Body of pancreas (tissue), 4 donors: ENCODE data around the gene RAPGEF4. TPM values are rescaled to one million over a fixed set of nuclear protein-coding genes. Genes with fewer than 3 reads are reported as not detected.

Source experiments
- ATAC-seq: fragments of 150-250 bp; one replicate; pipeline ENCODE4 v1.9.1; 2016
- DNase-seq, 4 donors: peaks; one replicate each; pipeline ENCODE4 v3.0.0-alpha.2; 2019
- H3K27ac ChIP-seq, 4 donors: fragments of 200-600 bp; sonication (generic); 1 replicate in 3 of 4; 2 replicates in 1 of 4; pipeline versions ENCODE4 v1.5.1 to v1.6.1; 2016 to 2019; ENCODE audit warnings: mild to moderate bottlenecking in 1 of 4, mixed read lengths in 1 of 4, moderate library complexity in 1 of 4
- H3K27me3 ChIP-seq, 2 donors: fragments of 200-600 bp; sonication (generic); one replicate each; pipeline ENCODE4 v1.6.0; 2016; ENCODE audit warnings: mild to moderate bottlenecking in 1 of 2
- H3K36me3 ChIP-seq, 2 donors: fragments of 200-600 bp; sonication (generic); replicated peaks in 1 of 2; 2 replicates each; pipeline ENCODE4 v1.5.1; 2016; ENCODE audit warnings: low read depth in 2 of 2; ENCODE audit not compliant: insufficient read depth in 1 of 2
- H3K4me1 ChIP-seq: fragments of 200-600 bp; sonication (generic); one replicate; pipeline ENCODE4 v1.6.0; 2016
- H3K4me3 ChIP-seq, 2 donors: fragments of 200-600 bp; sonication (generic); 1 replicate in 1 of 2; 2 replicates in 1 of 2; pipeline ENCODE4 v1.5.1; 2016 to 2019
- H3K9me3 ChIP-seq, 3 donors: fragments of 200-600 bp; sonication (generic); 1 replicate in 2 of 3; 2 replicates in 1 of 3; pipeline ENCODE4 v1.5.1; 2016
- POLR2A ChIP-seq, 3 donors: fragments of 450-650 bp; IDR thresholded peaks; one replicate each; pipeline ENCODE4 v1.6.1; 2016; ENCODE audit warnings: antibody characterized with exemption in 3 of 3, mild to moderate bottlenecking in 2 of 3
- WGBS, 2 donors: methylation state at CpG; one replicate each; pipeline ENCODE4 v1.1.5; 2017; 5-methylcytosine and 5-hydroxymethylcytosine counted together
- intact Hi-C: fragments of 100-400 bp; cut with DNase I; formaldehyde crosslinking; loops from one replicate; pipeline ENCODE4 v1.15.1; 2023
- total RNA-seq, 2 donors: library from RNA; depleted of rRNA; stranded (reverse); fragments of >200 nt; gene quantifications; one replicate each; pipeline ENCODE4 v1.1.0, GENCODE V29; 2016
- TF ChIP-seq, protein P1 (sequence below), 7 experiments: fragments of 450-650 bp in 4 of 7; fragments of 200-600 bp in 3 of 7; sonication (generic) in 3 of 7; IDR thresholded peaks; one replicate each; pipeline ENCODE4 v1.5.1; 2016 to 2019; ENCODE audit warnings: antibody characterized with exemption in 7 of 7

RAPGEF4 gene
- total RNA-seq, 2 donors from 2014 or later, result 4.7 to 22.4 TPM

DNA sequence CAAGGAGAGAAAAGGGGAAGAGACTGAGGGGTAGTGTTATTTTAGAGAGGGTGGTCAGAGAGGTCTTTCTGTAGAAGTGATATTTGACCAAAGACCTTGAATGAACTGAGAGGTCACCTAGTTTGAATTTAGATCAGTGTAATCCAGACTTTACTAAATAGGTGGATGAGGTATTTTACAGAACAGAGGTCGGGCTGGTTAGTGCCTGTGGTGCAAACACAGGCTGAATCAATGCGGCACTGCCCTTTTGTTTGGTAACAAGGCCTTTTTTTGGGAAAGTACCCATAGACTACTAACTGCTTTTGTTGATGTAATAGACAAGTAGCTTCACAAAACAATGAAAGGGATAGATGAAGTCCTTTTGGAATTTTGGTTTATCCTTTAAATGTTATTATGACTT lies 15.9 kb downstream of the RAPGEF4 start:
- no peaks in the 10 kb centered on the region for H3K4me1 ChIP-seq
- H3K36me3 ChIP-seq, result no peaks in the 10 kb centered on the region
- no peak overlapping the region for H3K4me3 ChIP-seq
- no peak for DNase-seq
- H3K9me3 ChIP-seq, result no peaks in the 10 kb centered on the region
- H3K27me3 ChIP-seq, result no peaks in the 10 kb centered on the region
- H3K27ac ChIP-seq, result no peak overlapping the region
- TF ChIP-seq POLR2A (IDR thresholded peaks at IDR 0.05), result no peak
- TF ChIP-seq, protein P1, sequence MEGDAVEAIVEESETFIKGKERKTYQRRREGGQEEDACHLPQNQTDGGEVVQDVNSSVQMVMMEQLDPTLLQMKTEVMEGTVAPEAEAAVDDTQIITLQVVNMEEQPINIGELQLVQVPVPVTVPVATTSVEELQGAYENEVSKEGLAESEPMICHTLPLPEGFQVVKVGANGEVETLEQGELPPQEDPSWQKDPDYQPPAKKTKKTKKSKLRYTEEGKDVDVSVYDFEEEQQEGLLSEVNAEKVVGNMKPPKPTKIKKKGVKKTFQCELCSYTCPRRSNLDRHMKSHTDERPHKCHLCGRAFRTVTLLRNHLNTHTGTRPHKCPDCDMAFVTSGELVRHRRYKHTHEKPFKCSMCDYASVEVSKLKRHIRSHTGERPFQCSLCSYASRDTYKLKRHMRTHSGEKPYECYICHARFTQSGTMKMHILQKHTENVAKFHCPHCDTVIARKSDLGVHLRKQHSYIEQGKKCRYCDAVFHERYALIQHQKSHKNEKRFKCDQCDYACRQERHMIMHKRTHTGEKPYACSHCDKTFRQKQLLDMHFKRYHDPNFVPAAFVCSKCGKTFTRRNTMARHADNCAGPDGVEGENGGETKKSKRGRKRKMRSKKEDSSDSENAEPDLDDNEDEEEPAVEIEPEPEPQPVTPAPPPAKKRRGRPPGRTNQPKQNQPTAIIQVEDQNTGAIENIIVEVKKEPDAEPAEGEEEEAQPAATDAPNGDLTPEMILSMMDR (IDR thresholded peaks at IDR 0.05), result no peak
- intact Hi-C loops, result no loop called here
- no peak for ATAC-seq
- 35 to 48% methylated on average over 2 of the region's 2 CpGs for WGBS, 2 donors

- H3K27ac ChIP-seq, result no peak overlapping the region
- H3K4me1 ChIP-seq, result no peaks in the 10 kb centered on the region
- no peaks in the 10 kb centered on the region for H3K36me3 ChIP-seq
- H3K27me3 ChIP-seq, result no peaks in the 10 kb centered on the region
- intact Hi-C loops, result no loop called here
- no peak overlapping the region for H3K4me3 ChIP-seq
- DNase-seq (no peak), ATAC-seq (no peak)
- H3K9me3 ChIP-seq, result no peaks in the 10 kb centered on the region
- TF ChIP-seq, protein P1 (IDR thresholded peaks at IDR 0.05), result no peak
- no peak for TF ChIP-seq POLR2A (IDR thresholded peaks at IDR 0.05)
- 67 to 79% methylated on average over 3 of the region's 3 CpGs for WGBS, 2 donors
Observed at GRCh38 chr2:172753610-172754009, 18.0 kb downstream of the RAPGEF4 start.

DNA sequence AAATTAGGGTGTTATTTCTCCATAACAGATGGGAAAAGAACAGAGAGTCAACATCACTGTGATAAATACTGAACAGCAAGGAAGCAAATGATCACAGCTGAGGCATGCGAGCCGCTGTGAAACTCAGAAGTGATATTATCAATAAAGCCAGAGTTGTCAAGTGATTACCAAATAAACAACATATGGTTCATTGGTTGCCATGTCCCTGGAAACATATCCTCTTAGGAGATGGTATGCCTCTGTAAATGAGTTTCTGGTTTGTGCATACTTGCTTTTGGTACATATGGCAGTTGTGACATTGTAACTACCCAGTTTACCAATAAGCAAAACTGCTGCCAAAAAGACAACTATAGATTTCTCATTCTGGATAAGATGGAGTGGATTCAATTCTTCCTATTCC lies 23.8 kb downstream of the RAPGEF4 start:
- 88 to 97% methylated on average over 2 of the region's 2 CpGs for WGBS, 2 donors
- Histone ChIP-seq H3K4me1 (no peaks in the 10 kb centered on the region), H3K4me3 (no peak overlapping the region), H3K27ac (no peak overlapping the region), H3K9me3 (peaks cover 0 to 11% (median 0%) of the 10 kb centered on the region in 3 donors), H3K27me3 (no peaks in the 10 kb centered on the region), H3K36me3 (no peaks in the 10 kb centered on the region)
- no peak for TF ChIP-seq POLR2A (IDR thresholded peaks at IDR 0.05)
- TF ChIP-seq, protein P1 (IDR thresholded peaks at IDR 0.05), result no peak
- intact Hi-C loops, result no loop called here
- no peak for ATAC-seq
- DNase-seq, result no peak

DNA sequence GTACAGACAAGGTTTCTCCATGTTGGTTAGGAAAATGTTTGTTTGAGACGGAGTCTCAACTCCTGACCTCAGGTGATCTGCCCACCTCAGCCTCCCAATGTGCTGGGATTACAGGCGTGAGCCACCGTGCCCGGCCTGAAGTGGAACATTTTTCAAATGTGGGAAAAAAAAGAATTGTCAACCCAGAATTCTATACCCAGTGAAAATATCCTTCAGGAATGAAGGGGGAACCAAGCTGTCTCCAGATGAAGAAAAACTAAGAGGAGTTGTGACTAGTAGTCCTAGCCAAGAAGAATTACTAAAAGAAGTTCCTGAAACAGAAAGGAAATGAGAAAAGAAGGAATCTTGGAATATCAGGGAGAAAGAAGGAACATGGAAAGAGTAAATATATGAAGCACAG lies 25.7 kb downstream of the RAPGEF4 start:
- DNase-seq (no peak), ATAC-seq (no peak)
- TF ChIP-seq, protein P1 (IDR thresholded peaks at IDR 0.05), result no peak
- no peak for TF ChIP-seq POLR2A (IDR thresholded peaks at IDR 0.05)
- no peaks in the 10 kb centered on the region for H3K36me3 ChIP-seq
- H3K27me3 ChIP-seq, result no peaks in the 10 kb centered on the region
- H3K4me3 ChIP-seq, result no peak overlapping the region
- no peak overlapping the region for H3K27ac ChIP-seq
- peaks cover 0 to 11% (median 0%) of the 10 kb centered on the region in 3 donors for H3K9me3 ChIP-seq
- WGBS, 2 donors, result 91 to 98% methylated on average over 4 of the region's 4 CpGs
- no peaks in the 10 kb centered on the region for H3K4me1 ChIP-seq
- intact Hi-C loops, result no loop called here

DNA sequence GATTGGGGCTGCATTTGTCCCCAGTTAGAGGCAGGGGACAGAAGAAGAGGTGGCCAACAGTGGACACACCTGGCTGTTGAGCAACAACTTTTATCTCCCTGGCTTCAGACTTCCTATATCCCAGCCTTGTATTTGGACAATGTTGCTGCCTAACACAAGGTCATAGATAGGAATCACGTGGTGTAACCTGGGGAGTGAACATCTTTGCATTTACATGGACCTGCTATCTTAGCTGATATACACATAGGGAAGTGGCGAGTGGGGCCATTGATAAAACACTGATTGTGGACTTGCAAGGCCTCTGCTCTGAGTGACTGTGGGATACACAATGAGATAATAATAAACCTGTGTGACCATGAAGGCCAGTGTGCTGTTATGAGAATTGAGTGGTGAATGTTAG lies 26.9 kb downstream of the RAPGEF4 start:
- WGBS, 2 donors, result 22 to 51% methylated on average over 2 of the region's 2 CpGs
- intact Hi-C loops, result no loop called here
- no peak for DNase-seq

More for the DNA sequence above, 26.9 kb downstream of the RAPGEF4 start:
- no peak for ATAC-seq
- Histone ChIP-seq H3K4me3 (no peak overlapping the region), H3K27me3 (no peaks in the 10 kb centered on the region), H3K27ac (no peak overlapping the region), H3K36me3 (no peaks in the 10 kb centered on the region), H3K4me1 (no peaks in the 10 kb centered on the region), H3K9me3 (peaks cover 0 to 11% (median 0%) of the 10 kb centered on the region in 3 donors)
- TF ChIP-seq, protein P1 (IDR thresholded peaks at IDR 0.05), result no peak
- no peak for TF ChIP-seq POLR2A (IDR thresholded peaks at IDR 0.05)
